Measurements from ENCODE around the gene POLR1E. TPM values are rescaled to one million over a fixed set of nuclear protein-coding genes. Genes with fewer than 3 reads are reported as not detected.
"Not testable (repeated sequence)": the region's sequence is repeated elsewhere in the genome, so short reads cannot be mapped to it uniquely, and the experiment has no call there.

POLR1E gene
- polyA plus RNA-seq, 3 donors from 2014 or later = 12.1 to 19.3 (median 16.7) TPM

GRCh38 chr9:37451628-37452027 lies 34.1 kb upstream of the POLR1E start:
- Mint-ChIP-seq H3K27ac (peak overlapping the region in 1 of 6 donors; percentile 36), H3K27me3 (ENCODE audit: low read depth in 3 of 3) (no peaks in the 10 kb centered on the region), H3K9me3 (no peaks in the 10 kb centered on the region), H3K4me1 (peaks cover 5 to 29% of the 10 kb centered on the region in 2 donors), H3K36me3 (peaks cover 0 to 8% (median 5%) of the 10 kb centered on the region in 3 donors), H3K4me3 (no peak overlapping the region)
- no peak for DNase-seq

GRCh38 chr9:37452611-37453010 lies 33.1 kb upstream of the POLR1E start:
- peaks cover 0 to 8% (median 5%) of the 10 kb centered on the region in 3 donors for H3K36me3 Mint-ChIP-seq
- no peaks in the 10 kb centered on the region for H3K27me3 Mint-ChIP-seq (ENCODE audit: low read depth in 3 of 3)
- DNase-seq = no peak
- no peak overlapping the region for H3K27ac Mint-ChIP-seq
- no peak overlapping the region for H3K4me3 Mint-ChIP-seq
- H3K9me3 Mint-ChIP-seq = no peaks in the 10 kb centered on the region
- peaks cover 7 to 23% of the 10 kb centered on the region in 2 donors for H3K4me1 Mint-ChIP-seq

GRCh38 chr9:37453827-37454226 lies 31.9 kb upstream of the POLR1E start:
- Mint-ChIP-seq H3K27ac (no peak overlapping the region), H3K9me3 (no peaks in the 10 kb centered on the region), H3K27me3 (ENCODE audit: low read depth in 3 of 3) (no peaks in the 10 kb centered on the region), H3K4me1 (peaks cover 8 to 18% of the 10 kb centered on the region in 2 donors), H3K4me3 (no peak overlapping the region), H3K36me3 (peaks cover 0 to 8% (median 5%) of the 10 kb centered on the region in 3 donors)
- DNase-seq = no peak

- H3K4me3 Mint-ChIP-seq = no peak overlapping the region
- peaks cover 8 to 18% of the 10 kb centered on the region in 2 donors for H3K4me1 Mint-ChIP-seq
- H3K27ac Mint-ChIP-seq = no peak overlapping the region
- H3K9me3 Mint-ChIP-seq = no peaks in the 10 kb centered on the region
- H3K27me3 Mint-ChIP-seq (ENCODE audit: low read depth in 3 of 3) = no peaks in the 10 kb centered on the region
- peaks cover 0 to 8% (median 5%) of the 10 kb centered on the region in 3 donors for H3K36me3 Mint-ChIP-seq
- DNase-seq = no peak
Observed at GRCh38 chr9:37454238-37454637, 31.5 kb upstream of the POLR1E start.

GRCh38 chr9:37455884-37456647 lies 29.7 kb upstream of the POLR1E start:
- Mint-ChIP-seq H3K4me3 (no peak overlapping the region), H3K27ac (no peak overlapping the region), H3K9me3 (no peaks in the 10 kb centered on the region), H3K27me3 (ENCODE audit: low read depth in 3 of 3) (no peaks in the 10 kb centered on the region), H3K36me3 (no peaks in the 10 kb centered on the region), H3K4me1 (peaks cover 8 to 18% of the 10 kb centered on the region in 2 donors)
- no peak for DNase-seq

GRCh38 chr9:37456817-37457216 lies 28.9 kb upstream of the POLR1E start:
- H3K36me3 Mint-ChIP-seq = no peaks in the 10 kb centered on the region
- DNase-seq = no peak
- H3K9me3 Mint-ChIP-seq = no peaks in the 10 kb centered on the region
- H3K27me3 Mint-ChIP-seq (ENCODE audit: low read depth in 3 of 3) = no peaks in the 10 kb centered on the region
- H3K27ac Mint-ChIP-seq = no peak overlapping the region
- peaks cover 8 to 18% of the 10 kb centered on the region in 2 donors for H3K4me1 Mint-ChIP-seq
- H3K4me3 Mint-ChIP-seq = no peak overlapping the region

- H3K4me3 Mint-ChIP-seq = peak overlapping the region; percentile 94 to 99 (median 96)
- no peak for DNase-seq
- peaks cover 36 to 37% of the 10 kb centered on the region in 2 donors for H3K4me1 Mint-ChIP-seq
- no peaks in the 10 kb centered on the region for H3K36me3 Mint-ChIP-seq
- peak overlapping the region; percentile 91 to 98 (median 96) for H3K27ac Mint-ChIP-seq
- peaks cover 13 to 17% (median 15%) of the 10 kb centered on the region in 3 donors for H3K27me3 Mint-ChIP-seq (ENCODE audit: low read depth in 3 of 3)
- no peaks in the 10 kb centered on the region for H3K9me3 Mint-ChIP-seq
Observed at GRCh38 chr9:37464006-37464405, 21.7 kb upstream of the POLR1E start.

GRCh38 chr9:37464426-37465248 lies 21.1 kb upstream of the POLR1E start:
- Mint-ChIP-seq H3K9me3 (no peaks in the 10 kb centered on the region), H3K4me3 (peak overlapping the region; percentile 94 to 99 (median 96)), H3K27ac (peak overlapping the region; percentile 91 to 98 (median 96)), H3K36me3 (no peaks in the 10 kb centered on the region), H3K4me1 (peaks cover 36 to 37% of the 10 kb centered on the region in 2 donors), H3K27me3 (ENCODE audit: low read depth in 3 of 3) (peaks cover 13 to 17% (median 15%) of the 10 kb centered on the region in 3 donors)
- DNase-seq = peak; percentile 63 to 69 (median 63)

- DNase-seq = peak; percentile 100
- Mint-ChIP-seq H3K4me1 (peaks cover 36 to 37% of the 10 kb centered on the region in 2 donors), H3K36me3 (no peaks in the 10 kb centered on the region), H3K9me3 (no peaks in the 10 kb centered on the region), H3K27me3 (ENCODE audit: low read depth in 3 of 3) (peaks cover 13 to 17% (median 15%) of the 10 kb centered on the region in 3 donors), H3K27ac (peak within 1 kb of the TSS; percentile 91 to 98 (median 96)), H3K4me3 (peak within 1 kb of the TSS; percentile 94 to 99 (median 96))
Observed at GRCh38 chr9:37465249-37466036, 20.3 kb upstream of the POLR1E start, which contains the start of gene ZBTB5. TSS of gene ZBTB5 (minus strand) at chr9:37465450. CDS start at chr9:37442551, 22,899 bp downstream.

GRCh38 chr9:37466037-37466709 lies 19.6 kb upstream of the POLR1E start:
- Mint-ChIP-seq H3K9me3 (no peaks in the 10 kb centered on the region), H3K36me3 (no peaks in the 10 kb centered on the region), H3K4me3 (peak overlapping the region; percentile 94 to 99 (median 96)), H3K4me1 (peaks cover 36 to 37% of the 10 kb centered on the region in 2 donors), H3K27me3 (ENCODE audit: low read depth in 3 of 3) (peaks cover 13 to 17% (median 15%) of the 10 kb centered on the region in 3 donors), H3K27ac (peak overlapping the region; percentile 91 to 98 (median 96))
- no peak for DNase-seq

GRCh38 chr9:37467530-37467929 lies 18.2 kb upstream of the POLR1E start:
- H3K4me3 Mint-ChIP-seq, H3K36me3 Mint-ChIP-seq, H3K27ac Mint-ChIP-seq, DNase-seq, H3K9me3 Mint-ChIP-seq: not testable (repeated sequence)
- Mint-ChIP-seq H3K27me3 (ENCODE audit: low read depth in 3 of 3) (peaks cover 13 to 19% (median 15%) of the 10 kb centered on the region in 3 donors), H3K4me1 (peaks cover 37 to 42% of the 10 kb centered on the region in 2 donors)

- Mint-ChIP-seq H3K4me3 (peak overlapping the region in 1 of 5 donors; percentile 36), H3K9me3 (peaks cover 0 to 2% (median 0%) of the 10 kb centered on the region in 6 donors), H3K27me3 (ENCODE audit: low read depth in 3 of 3) (peaks cover 13 to 19% (median 15%) of the 10 kb centered on the region in 3 donors)
Observed at GRCh38 chr9:37468620-37469019, 17.1 kb upstream of the POLR1E start.

More at GRCh38 chr9:37468620-37469019, 17.1 kb upstream of the POLR1E start:
- H3K27ac Mint-ChIP-seq = no peak overlapping the region
- H3K4me1 Mint-ChIP-seq = peaks cover 30 to 31% of the 10 kb centered on the region in 2 donors
- DNase-seq = no peak
- no peaks in the 10 kb centered on the region for H3K36me3 Mint-ChIP-seq

Data from immature natural killer cell (primary cell).